Measurements from ENCODE around the gene NTMT2. TPM values are rescaled to one million over a fixed set of nuclear protein-coding genes. Genes with fewer than 3 reads are reported as not detected.

Gene NTMT2
- total and polyA plus RNA-seq, 2 of the 8 experiments (the other 6 are each of a cell fraction or from before 2014, with no cell fraction given), result 0.38 TPM; not detected in 1

- TF ChIP-seq GTF2F1 (IDR thresholded peaks at IDR 0.05; ENCODE audit: borderline replicate concordance, low read depth, low read length), result no peak
- TF ChIP-seq SIX5 (IDR thresholded peaks at IDR 0.05; ENCODE audit: low read depth, low read length), result no peak
- no peak for TF ChIP-seq RBBP5 (IDR thresholded peaks at IDR 0.05; ENCODE audit: borderline replicate concordance, low read depth, low read length)
- no peak for TF ChIP-seq RAD21 (IDR thresholded peaks at IDR 0.05 in 1 of 2, conservative IDR thresholded peaks at IDR 0.05 in 1 of 2; ENCODE audit: low read depth in 2 of 2, low read length in 2 of 2)
- peak in 1 of 2 experiments; percentile 93; a peak in 1 of 4 replicates for TF ChIP-seq HDAC2 (IDR thresholded peaks at IDR 0.05; ENCODE audit: borderline replicate concordance in 1 of 2, low read depth in 2 of 2, low read length in 2 of 2)
- TF ChIP-seq CEBPB (IDR thresholded peaks at IDR 0.05; ENCODE audit: low read depth, low read length), result no peak
These were observed at the start of gene NTMT2 (continued) for GRCh38 chr1:170145770-170146676.
